DOHH2 (cell line): ENCODE data around the gene SYNJ2BP.

Experiments
- EZH2phosphoT487 ChIP-seq: fragments of 200-600 bp; sonication (generic); IDR thresholded peaks from 2 replicates; pipeline ENCODE4 v1.6.1; 2017; ENCODE audit warnings: borderline replicate concordance, mild to moderate bottlenecking, antibody characterized with exemption, low read length, moderate library complexity, mixed read lengths
- TF ChIP-seq, protein P1 (sequence below): fragments of 200-600 bp; sonication (generic); IDR thresholded peaks from one replicate; pipeline ENCODE4 v1.5.1; 2014; ENCODE audit warnings: antibody characterized with exemption, mild to moderate bottlenecking, low read depth, low read length; ENCODE audit not compliant: poor library complexity, severe bottlenecking

DNA sequence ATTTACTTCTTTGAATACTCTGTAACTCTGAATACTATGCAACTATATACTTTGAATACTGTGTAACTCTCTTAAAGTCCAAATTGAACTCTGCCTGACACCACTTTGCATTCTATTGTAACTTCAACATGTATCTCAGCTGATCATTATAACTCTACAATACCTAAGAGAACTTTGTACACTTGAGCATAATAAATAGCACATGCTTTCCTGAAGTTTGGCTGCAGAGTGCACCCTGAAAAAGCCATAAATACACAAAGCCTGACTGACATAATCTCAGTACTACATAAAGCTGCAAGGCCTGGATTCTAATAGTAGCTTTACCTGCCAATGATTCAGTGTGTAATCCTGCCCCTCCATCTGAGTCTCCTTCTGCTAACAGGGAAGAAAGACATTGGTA is 36.1 kb downstream of the SYNJ2BP start:
- TF ChIP-seq, protein P1, sequence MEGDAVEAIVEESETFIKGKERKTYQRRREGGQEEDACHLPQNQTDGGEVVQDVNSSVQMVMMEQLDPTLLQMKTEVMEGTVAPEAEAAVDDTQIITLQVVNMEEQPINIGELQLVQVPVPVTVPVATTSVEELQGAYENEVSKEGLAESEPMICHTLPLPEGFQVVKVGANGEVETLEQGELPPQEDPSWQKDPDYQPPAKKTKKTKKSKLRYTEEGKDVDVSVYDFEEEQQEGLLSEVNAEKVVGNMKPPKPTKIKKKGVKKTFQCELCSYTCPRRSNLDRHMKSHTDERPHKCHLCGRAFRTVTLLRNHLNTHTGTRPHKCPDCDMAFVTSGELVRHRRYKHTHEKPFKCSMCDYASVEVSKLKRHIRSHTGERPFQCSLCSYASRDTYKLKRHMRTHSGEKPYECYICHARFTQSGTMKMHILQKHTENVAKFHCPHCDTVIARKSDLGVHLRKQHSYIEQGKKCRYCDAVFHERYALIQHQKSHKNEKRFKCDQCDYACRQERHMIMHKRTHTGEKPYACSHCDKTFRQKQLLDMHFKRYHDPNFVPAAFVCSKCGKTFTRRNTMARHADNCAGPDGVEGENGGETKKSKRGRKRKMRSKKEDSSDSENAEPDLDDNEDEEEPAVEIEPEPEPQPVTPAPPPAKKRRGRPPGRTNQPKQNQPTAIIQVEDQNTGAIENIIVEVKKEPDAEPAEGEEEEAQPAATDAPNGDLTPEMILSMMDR = no peak
- TF ChIP-seq EZH2phosphoT487 = no peak
